GM18508 (cell line): ENCODE data around the gene ARHGAP6.

ENCODE experiments used
- ATAC-seq: cut with Tn5 transposase; IDR thresholded peaks from one replicate; pipeline ENCODE4 v1.9.1; 2021; ENCODE audit warnings: moderate number of reproducible peaks; ENCODE audit not compliant: insufficient read depth, unreplicated experiment

Gene ARHGAP6

GRCh38 chrX:11665168-11666111, at the start of gene ARHGAP6:
ARHGAP6 (minus strand) TSS chrX:11665920; CDS start chrX:11664828, 1,092 bp downstream.
- ATAC-seq = no peak

GRCh38 chrX:11704725-11705495, 39.2 kb upstream of the ARHGAP6 start:
- no peak for ATAC-seq

GRCh38 chrX:11703855-11704254, 38.1 kb upstream of the ARHGAP6 start:
- no peak for ATAC-seq

GRCh38 chrX:11702965-11703631, 37.4 kb upstream of the ARHGAP6 start:
- ATAC-seq = no peak

DNA sequence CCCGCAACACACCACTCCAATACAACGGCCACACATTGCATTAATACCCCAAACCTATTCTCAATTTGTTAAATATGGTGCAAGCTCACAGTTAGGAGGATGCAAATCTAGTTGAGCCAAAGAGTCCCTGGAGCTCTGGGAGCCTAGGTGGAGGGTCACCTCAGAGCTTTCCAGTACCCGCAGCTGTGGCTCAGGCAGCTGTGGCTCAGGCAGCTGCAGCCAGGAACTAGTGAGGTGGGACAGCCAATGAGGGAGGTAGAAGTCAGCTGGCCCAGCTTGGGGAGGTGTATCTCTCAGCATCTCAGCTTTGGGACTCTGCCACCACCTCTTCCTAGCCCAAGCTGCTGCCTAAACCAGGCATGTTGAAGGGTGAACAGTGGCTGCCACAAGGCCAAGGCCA, 36.7 kb upstream of the ARHGAP6 start:
- no peak for ATAC-seq

DNA sequence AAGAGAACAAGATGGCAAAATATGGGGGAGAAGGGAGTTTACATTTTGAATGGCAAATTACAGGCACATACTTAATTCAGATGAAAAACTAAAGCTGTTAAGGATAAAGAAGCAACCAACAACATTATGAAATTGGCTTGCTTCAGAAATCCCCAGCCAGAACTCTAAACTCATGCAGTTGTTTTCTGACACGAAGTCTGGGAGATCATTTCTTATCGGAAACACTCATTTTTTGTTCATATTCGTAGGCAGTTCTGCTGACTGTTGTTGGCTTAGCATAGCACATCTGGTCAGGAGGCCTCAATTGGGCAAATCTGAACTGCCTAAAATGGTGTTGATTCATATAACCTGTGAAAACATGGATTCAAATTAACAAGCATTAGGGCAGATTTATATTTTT, 33.0 kb upstream of the ARHGAP6 start:
- no peak for ATAC-seq

GRCh38 chrX:11688201-11688600, 22.5 kb upstream of the ARHGAP6 start:
- ATAC-seq = no peak

GRCh38 chrX:11687157-11687556, 21.4 kb upstream of the ARHGAP6 start:
- ATAC-seq = no peak

DNA sequence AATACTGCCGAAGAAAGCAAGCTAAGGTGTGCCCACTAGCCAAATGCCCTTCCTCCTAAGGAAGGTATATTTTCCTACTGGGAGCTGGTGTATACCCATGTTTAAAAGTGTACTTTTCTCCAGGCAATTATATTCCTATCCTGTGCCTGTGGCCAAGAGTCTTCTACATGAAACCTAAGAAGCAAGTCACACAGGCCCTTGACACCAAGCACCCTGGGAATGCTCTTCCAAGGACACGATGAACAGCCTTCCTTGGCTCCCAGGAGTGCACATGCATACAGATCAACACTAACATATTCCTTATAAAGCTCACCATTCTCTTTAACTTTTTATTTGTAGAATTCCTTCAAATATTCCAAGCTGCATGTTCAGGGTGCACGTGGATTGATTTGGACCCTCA, 17.3 kb upstream of the ARHGAP6 start:
- ATAC-seq = no peak

- ATAC-seq = no peak
Observed at GRCh38 chrX:11678158-11678557, 12.4 kb upstream of the ARHGAP6 start.

DNA sequence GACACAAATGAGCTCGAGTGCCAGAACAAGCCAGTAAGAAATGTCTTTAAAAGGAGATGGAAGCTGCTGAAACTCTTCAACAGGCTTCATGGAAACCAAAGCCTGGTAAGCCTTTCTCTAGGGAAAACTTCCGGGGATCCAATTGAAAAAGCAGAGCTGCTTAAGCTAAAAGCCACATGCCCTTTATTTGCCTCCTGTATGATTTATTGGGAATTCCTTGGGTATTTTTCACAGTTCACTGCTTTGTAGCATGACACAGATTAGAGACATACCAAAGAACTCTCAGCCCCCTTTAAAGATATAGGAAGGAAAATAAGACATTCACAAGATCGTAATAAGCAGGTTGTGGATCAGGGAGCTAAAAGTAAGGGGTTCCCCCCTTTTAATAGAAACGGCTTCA, 6.5 kb upstream of the ARHGAP6 start:
- no peak for ATAC-seq

DNA sequence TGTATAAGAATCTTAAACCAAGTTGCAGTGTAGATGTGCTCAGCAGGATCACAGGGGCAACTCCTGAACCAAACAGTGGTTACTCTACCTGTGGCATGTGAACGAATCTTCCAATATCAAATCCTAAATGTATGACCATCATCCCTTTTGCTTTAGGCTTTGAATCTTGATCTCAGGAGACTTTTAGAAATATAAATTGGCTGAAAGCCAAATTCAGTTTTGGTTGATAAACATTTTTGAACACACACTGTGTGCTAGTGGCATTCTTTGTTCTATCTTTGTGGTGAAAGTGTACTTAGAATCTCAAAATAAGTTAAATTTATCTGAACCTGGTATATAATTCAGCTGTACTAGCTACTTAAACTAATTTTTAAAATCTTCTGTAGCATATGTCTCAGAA, 4.6 kb upstream of the ARHGAP6 start:
- ATAC-seq = no peak

- ATAC-seq = no peak
Observed at GRCh38 chrX:11666952-11667685, 1.4 kb upstream of the ARHGAP6 start.

- ATAC-seq = no peak
Observed at GRCh38 chrX:11666164-11666563, 444 bp upstream of the ARHGAP6 start.

- no peak for ATAC-seq
Observed at GRCh38 chrX:11664211-11665167, 1.2 kb downstream of the ARHGAP6 start.

DNA sequence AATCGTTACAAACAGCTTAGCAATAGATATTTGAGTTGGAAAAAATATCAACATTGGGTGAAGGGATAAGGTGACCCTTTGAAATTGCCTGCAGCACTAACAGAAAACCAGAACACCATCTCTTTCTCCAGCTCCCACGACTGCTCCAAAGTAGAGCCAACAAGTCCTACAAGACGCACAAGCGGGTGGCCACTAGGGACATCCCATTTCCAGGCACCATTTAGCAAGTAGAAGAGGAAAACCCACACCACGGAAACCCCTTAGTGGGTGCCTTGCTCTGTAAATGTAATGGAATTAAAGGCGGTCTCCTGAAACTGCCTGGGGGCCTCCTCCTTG, 1.9 kb downstream of the ARHGAP6 start:
- ATAC-seq = no peak

DNA sequence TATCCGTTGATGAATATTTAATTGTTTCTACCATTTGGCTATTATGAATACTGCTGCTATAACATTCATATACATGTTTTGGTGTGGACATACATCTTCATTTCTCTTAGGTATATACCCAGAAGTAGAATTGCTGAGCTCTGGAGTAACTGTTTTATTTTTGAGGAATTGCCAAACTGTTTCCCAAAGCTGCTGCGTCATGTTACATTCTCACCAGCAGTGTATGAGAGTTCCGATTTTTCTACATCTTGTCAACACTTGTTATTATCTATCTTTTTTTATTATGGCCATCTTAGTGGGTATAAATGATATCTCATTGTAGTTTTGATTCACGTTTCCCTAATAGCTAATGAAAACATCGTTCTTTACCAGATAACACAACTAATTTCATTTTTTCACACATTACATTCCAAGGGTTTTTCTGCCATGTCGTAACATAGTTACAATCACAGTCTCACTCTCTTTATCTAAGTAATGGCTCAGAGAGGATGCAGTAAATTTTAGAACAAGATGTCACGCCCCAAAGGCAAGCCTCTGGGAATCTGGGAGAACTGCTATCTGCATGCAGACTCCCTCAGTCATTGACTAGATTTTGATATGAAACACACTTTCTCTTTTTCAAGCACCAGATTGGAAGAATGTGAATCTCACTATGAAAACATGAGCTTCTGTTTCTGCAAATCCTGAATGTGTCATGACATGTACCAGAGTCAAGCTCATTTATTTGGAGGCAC, 10.3 kb downstream of the ARHGAP6 start:
- no peak for ATAC-seq

- no peak for ATAC-seq
Observed at GRCh38 chrX:11648705-11649519, 16.8 kb downstream of the ARHGAP6 start.
